ENCODE results near the gene FYCO1. TPM values are rescaled to one million over a fixed set of nuclear protein-coding genes. Genes with fewer than 3 reads are reported as not detected.

FYCO1 gene
- total and polyA plus RNA-seq, 7 donors = 14.0 to 129 (median 68.3) TPM

GRCh38 chr3:45878124-45878523 lies 117.5 kb downstream of the FYCO1 start:
- Histone ChIP-seq H3K36me3 (ENCODE audit: insufficient read depth in 1 of 2, low read depth in 1 of 2) (no peaks in the 10 kb centered on the region), H3K4me3 (no peak overlapping the region), H3K4me1 (no peaks in the 10 kb centered on the region), H3K27me3 (ENCODE audit: insufficient read depth in 3 of 3, low read length in 2 of 3) (no peaks in the 10 kb centered on the region), H3K27ac (no peak overlapping the region), H3K9me3 (no peaks in the 10 kb centered on the region)
- intact Hi-C loops (cut with DNase I) = no loop called here
- TF ChIP-seq CTCF (IDR thresholded peaks at IDR 0.05) = no peak
- DNase-seq = no peak
- ATAC-seq = no peak
- 87 to 96% (median 88%) methylated on average over 2 of the region's 2 CpGs for WGBS, 3 donors

- Histone ChIP-seq H3K36me3 (ENCODE audit: insufficient read depth in 1 of 2, low read depth in 1 of 2) (no peaks in the 10 kb centered on the region), H3K4me1 (no peaks in the 10 kb centered on the region), H3K27me3 (ENCODE audit: insufficient read depth in 3 of 3, low read length in 2 of 3) (no peaks in the 10 kb centered on the region), H3K9me3 (no peaks in the 10 kb centered on the region), H3K27ac (no peak overlapping the region), H3K4me3 (no peak overlapping the region)
- intact Hi-C loops (cut with DNase I) = no loop called here
- no peak for DNase-seq
- ATAC-seq = no peak
- no peak for TF ChIP-seq CTCF (IDR thresholded peaks at IDR 0.05)
- WGBS, 3 donors = 63 to 70% (median 66%) methylated on average over 5 of the region's 5 CpGs
Measured at GRCh38 chr3:45874677-45875346, 120.8 kb downstream of the FYCO1 start.

GRCh38 chr3:45873638-45874037 lies 122.0 kb downstream of the FYCO1 start:
- no peak for DNase-seq
- Histone ChIP-seq H3K27me3 (ENCODE audit: insufficient read depth in 3 of 3, low read length in 2 of 3) (no peaks in the 10 kb centered on the region), H3K27ac (no peak overlapping the region), H3K4me3 (no peak overlapping the region), H3K4me1 (no peaks in the 10 kb centered on the region), H3K9me3 (no peaks in the 10 kb centered on the region), H3K36me3 (ENCODE audit: insufficient read depth in 1 of 2, low read depth in 1 of 2) (no peaks in the 10 kb centered on the region)
- 84 to 89% (median 85%) methylated on average over 4 of the region's 4 CpGs for WGBS, 3 donors
- intact Hi-C loops (cut with DNase I) = no loop called here
- TF ChIP-seq CTCF (IDR thresholded peaks at IDR 0.05) = no peak
- no peak for ATAC-seq

GRCh38 chr3:45873036-45873435 lies 122.6 kb downstream of the FYCO1 start:
- intact Hi-C loops (cut with DNase I) = no loop called here
- DNase-seq = no peak
- H3K36me3 ChIP-seq (ENCODE audit: insufficient read depth in 1 of 2, low read depth in 1 of 2) = no peaks in the 10 kb centered on the region
- H3K4me3 ChIP-seq = no peak overlapping the region
- no peak for ATAC-seq
- no peak for TF ChIP-seq CTCF (IDR thresholded peaks at IDR 0.05)
- no peaks in the 10 kb centered on the region for H3K27me3 ChIP-seq (ENCODE audit: insufficient read depth in 3 of 3, low read length in 2 of 3)
- H3K27ac ChIP-seq = no peak overlapping the region
- H3K4me1 ChIP-seq = no peaks in the 10 kb centered on the region
- no peaks in the 10 kb centered on the region for H3K9me3 ChIP-seq

GRCh38 chr3:45872569-45872968 lies 123.1 kb downstream of the FYCO1 start:
- H3K36me3 ChIP-seq (ENCODE audit: insufficient read depth in 1 of 2, low read depth in 1 of 2) = no peaks in the 10 kb centered on the region
- H3K4me1 ChIP-seq = no peaks in the 10 kb centered on the region
- 70 to 72% (median 71%) methylated on average over 2 of the region's 2 CpGs for WGBS, 3 donors
- H3K27me3 ChIP-seq (ENCODE audit: insufficient read depth in 3 of 3, low read length in 2 of 3) = no peaks in the 10 kb centered on the region
- no peak overlapping the region for H3K4me3 ChIP-seq
- no peak overlapping the region for H3K27ac ChIP-seq
- no peaks in the 10 kb centered on the region for H3K9me3 ChIP-seq
- DNase-seq (no peak), ATAC-seq (no peak)
- no peak for TF ChIP-seq CTCF (IDR thresholded peaks at IDR 0.05)
- intact Hi-C loops (cut with DNase I) = no loop called here

Data from psoas muscle (tissue), 8 donors.